Measurements from ENCODE around the gene MATN4. TPM values are rescaled to one million over a fixed set of nuclear protein-coding genes. Genes with fewer than 3 reads are reported as not detected.

MATN4 gene
- total and polyA plus RNA-seq, 4 donors = 0.14 to 0.49 (median 0.35) TPM

DNA sequence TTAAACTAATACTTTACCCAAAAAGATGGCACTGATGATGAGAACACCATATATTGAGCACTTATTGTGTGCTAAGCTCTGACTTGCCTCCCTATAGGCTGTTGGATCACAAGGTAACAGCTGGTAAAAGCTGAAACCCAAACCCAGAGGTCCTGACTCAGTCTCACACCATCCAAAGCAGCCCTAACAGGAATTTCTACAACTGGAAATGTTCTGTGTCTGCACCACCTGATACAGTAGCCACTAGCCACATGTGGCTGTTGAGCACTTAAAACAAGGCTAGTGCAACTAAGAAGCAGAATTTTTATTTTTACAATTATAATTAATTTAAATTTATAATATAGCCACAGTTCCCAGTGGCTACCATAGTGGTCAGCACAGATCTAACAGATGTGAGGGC, 15.6 kb upstream of the MATN4 start:
- Histone ChIP-seq H3K9ac (ENCODE audit: insufficient read depth in 1 of 2, low read length in 2 of 2) (no peak overlapping the region), H3K4me1 (ENCODE audit: control insufficient read depth in 5 of 5, insufficient read depth in 5 of 5, low read length in 5 of 5) (no peaks in the 10 kb centered on the region), H3K4me3 (no peak overlapping the region), H3K36me3 (ENCODE audit: control insufficient read depth in 4 of 4, insufficient read depth in 4 of 4, low read length in 4 of 4) (peaks cover 5 to 16% (median 9%) of the 10 kb centered on the region in 4 donors), H3K27me3 (ENCODE audit: control insufficient read depth in 3 of 3, insufficient read depth in 3 of 3, low read length in 2 of 3) (peaks cover 0 to under 1% (median 0%) of the 10 kb centered on the region in 3 donors), H3K27ac (ENCODE audit: low read depth in 1 of 2, low read length in 1 of 2) (no peak overlapping the region), H3K9me3 (ENCODE audit: control insufficient read depth in 4 of 4, insufficient read depth in 3 of 4, low read length in 3 of 4) (no peaks in the 10 kb centered on the region)
- DNase-seq (no peak), ATAC-seq (ENCODE audit: insufficient read depth, low FRiP score) (no peak)
- TF ChIP-seq, protein P1, sequence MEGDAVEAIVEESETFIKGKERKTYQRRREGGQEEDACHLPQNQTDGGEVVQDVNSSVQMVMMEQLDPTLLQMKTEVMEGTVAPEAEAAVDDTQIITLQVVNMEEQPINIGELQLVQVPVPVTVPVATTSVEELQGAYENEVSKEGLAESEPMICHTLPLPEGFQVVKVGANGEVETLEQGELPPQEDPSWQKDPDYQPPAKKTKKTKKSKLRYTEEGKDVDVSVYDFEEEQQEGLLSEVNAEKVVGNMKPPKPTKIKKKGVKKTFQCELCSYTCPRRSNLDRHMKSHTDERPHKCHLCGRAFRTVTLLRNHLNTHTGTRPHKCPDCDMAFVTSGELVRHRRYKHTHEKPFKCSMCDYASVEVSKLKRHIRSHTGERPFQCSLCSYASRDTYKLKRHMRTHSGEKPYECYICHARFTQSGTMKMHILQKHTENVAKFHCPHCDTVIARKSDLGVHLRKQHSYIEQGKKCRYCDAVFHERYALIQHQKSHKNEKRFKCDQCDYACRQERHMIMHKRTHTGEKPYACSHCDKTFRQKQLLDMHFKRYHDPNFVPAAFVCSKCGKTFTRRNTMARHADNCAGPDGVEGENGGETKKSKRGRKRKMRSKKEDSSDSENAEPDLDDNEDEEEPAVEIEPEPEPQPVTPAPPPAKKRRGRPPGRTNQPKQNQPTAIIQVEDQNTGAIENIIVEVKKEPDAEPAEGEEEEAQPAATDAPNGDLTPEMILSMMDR (IDR thresholded peaks at IDR 0.05; ENCODE audit: control extremely low read depth, extremely low read depth) = no peak

- ATAC-seq (ENCODE audit: insufficient read depth, low FRiP score) (no peak), DNase-seq (peak in 2 of 3 donors; percentile 24 to 47)
- TF ChIP-seq, protein P1 (IDR thresholded peaks at IDR 0.05; ENCODE audit: control extremely low read depth, extremely low read depth) = no peak
- Histone ChIP-seq H3K27me3 (ENCODE audit: control insufficient read depth in 3 of 3, insufficient read depth in 3 of 3, low read length in 2 of 3) (peaks cover 0 to 8% (median 0%) of the 10 kb centered on the region in 3 donors), H3K36me3 (ENCODE audit: control insufficient read depth in 4 of 4, insufficient read depth in 4 of 4, low read length in 4 of 4) (peaks cover 2 to 15% (median 3%) of the 10 kb centered on the region in 4 donors), H3K4me3 (no peak overlapping the region), H3K27ac (ENCODE audit: low read depth in 1 of 2, low read length in 1 of 2) (no peak overlapping the region), H3K4me1 (ENCODE audit: control insufficient read depth in 5 of 5, insufficient read depth in 5 of 5, low read length in 5 of 5) (no peaks in the 10 kb centered on the region), H3K9me3 (ENCODE audit: control insufficient read depth in 4 of 4, insufficient read depth in 3 of 4, low read length in 3 of 4) (no peaks in the 10 kb centered on the region), H3K9ac (ENCODE audit: insufficient read depth in 1 of 2, low read length in 2 of 2) (no peak overlapping the region)
- WGBS, 2 donors = 43 to 48% methylated on average over 7 of the region's 7 CpGs
These were observed 14.9 kb upstream of the MATN4 start for GRCh38 chr20:45322952-45323383.

DNA sequence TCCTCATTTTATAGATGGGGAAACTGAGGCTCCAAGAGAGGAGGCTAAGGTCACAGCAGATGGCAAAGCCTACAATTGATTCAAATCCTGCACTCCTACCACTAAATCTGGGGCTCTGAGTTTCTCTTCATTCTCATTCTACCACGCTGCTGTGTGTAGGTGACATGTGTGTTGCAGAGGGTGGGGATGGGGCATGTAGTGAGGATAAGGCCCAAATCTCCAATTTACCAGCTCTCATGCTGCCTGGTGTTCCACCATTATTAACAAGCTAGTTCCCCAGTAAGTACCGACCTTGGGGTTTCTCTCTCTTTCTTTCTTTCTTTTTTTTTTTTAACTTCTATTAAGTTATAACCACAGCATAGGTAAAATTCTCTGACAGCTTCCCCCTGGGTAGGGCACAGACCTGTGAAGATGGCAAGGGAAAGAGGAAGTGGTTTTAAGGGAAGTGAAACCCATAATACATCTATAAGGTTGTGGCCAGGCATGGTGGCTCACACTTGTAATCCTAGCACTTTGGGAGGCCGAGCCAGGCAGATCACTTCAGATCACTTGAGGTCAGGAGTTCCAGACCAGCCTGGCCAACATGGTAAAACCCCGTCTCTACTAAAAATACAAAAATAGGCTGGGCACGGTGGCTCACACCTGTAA, 13.0 kb upstream of the MATN4 start:
- WGBS, 2 donors = 65 to 68% methylated on average over 5 of the region's 5 CpGs
- ATAC-seq (ENCODE audit: insufficient read depth, low FRiP score) = no peak
- TF ChIP-seq, protein P1 (IDR thresholded peaks at IDR 0.05; ENCODE audit: control extremely low read depth, extremely low read depth) = no peak
- no peaks in the 10 kb centered on the region for H3K9me3 ChIP-seq (ENCODE audit: control insufficient read depth in 4 of 4, insufficient read depth in 3 of 4, low read length in 3 of 4)
- H3K4me1 ChIP-seq (ENCODE audit: control insufficient read depth in 5 of 5, insufficient read depth in 5 of 5, low read length in 5 of 5) = no peaks in the 10 kb centered on the region
- H3K4me3 ChIP-seq = no peak overlapping the region
- H3K27me3 ChIP-seq (ENCODE audit: control insufficient read depth in 3 of 3, insufficient read depth in 3 of 3, low read length in 2 of 3) = peaks cover 0 to 27% (median 9%) of the 10 kb centered on the region in 3 donors
- no peak overlapping the region for H3K9ac ChIP-seq (ENCODE audit: insufficient read depth in 1 of 2, low read length in 2 of 2)
- H3K36me3 ChIP-seq (ENCODE audit: control insufficient read depth in 4 of 4, insufficient read depth in 4 of 4, low read length in 4 of 4) = peaks cover 0 to 6% (median 0%) of the 10 kb centered on the region in 4 donors
- H3K27ac ChIP-seq (ENCODE audit: low read depth in 1 of 2, low read length in 1 of 2) = no peak overlapping the region
- DNase-seq = no peak
